NCI-H2107 treated with DMSO at 0.1 percent for 48 hours (cell line): ENCODE results near the gene CREG1.

Experiments
- DNase-seq: peaks from one replicate; lab custom pipeline; 2025; ENCODE audit not compliant: unreplicated experiment; lab: John Stamatoyannopoulos, UW

CREG1 gene

DNA sequence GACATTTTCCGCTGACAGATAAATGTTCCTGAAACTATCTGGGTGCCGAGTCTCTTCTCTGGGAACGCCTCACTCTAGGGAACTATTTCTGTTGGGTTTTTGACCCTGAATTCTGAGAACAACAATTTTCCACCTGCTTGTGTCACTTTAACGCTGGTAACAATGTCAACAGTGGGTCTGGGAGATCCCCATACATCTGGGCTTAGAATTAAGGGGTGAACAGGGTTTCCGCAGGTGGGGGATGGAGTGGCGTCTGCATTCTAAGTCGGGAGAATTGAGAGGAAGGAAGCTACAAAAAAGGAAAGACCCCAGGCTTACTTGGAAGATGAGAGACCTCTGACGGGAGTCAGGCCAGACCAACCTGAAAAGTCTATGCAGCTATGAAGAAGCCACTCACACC lies 44.0 kb downstream of the CREG1 start:
- no peak for DNase-seq

GRCh38 chr1:167507719-167508118 lies 45.8 kb downstream of the CREG1 start:
- DNase-seq: no peak

DNA sequence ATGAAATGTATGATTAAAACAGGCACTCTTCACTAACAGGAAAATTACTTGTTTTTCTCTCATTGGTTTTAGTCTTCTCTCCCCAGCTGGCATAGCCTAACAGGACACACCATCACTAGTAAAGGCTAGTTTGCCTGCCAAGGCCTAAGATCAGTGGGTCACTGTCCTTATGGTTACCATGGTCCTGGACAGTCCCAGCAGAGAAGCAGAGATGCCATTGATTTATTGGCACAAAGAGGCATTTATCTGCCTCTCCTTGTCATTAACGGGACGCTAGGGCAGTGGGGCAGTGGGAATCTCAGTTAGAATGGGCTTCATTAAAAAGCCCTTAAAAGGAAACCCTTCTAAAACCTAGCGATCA lies 49.1 kb downstream of the CREG1 start:
- no peak for DNase-seq

DNA sequence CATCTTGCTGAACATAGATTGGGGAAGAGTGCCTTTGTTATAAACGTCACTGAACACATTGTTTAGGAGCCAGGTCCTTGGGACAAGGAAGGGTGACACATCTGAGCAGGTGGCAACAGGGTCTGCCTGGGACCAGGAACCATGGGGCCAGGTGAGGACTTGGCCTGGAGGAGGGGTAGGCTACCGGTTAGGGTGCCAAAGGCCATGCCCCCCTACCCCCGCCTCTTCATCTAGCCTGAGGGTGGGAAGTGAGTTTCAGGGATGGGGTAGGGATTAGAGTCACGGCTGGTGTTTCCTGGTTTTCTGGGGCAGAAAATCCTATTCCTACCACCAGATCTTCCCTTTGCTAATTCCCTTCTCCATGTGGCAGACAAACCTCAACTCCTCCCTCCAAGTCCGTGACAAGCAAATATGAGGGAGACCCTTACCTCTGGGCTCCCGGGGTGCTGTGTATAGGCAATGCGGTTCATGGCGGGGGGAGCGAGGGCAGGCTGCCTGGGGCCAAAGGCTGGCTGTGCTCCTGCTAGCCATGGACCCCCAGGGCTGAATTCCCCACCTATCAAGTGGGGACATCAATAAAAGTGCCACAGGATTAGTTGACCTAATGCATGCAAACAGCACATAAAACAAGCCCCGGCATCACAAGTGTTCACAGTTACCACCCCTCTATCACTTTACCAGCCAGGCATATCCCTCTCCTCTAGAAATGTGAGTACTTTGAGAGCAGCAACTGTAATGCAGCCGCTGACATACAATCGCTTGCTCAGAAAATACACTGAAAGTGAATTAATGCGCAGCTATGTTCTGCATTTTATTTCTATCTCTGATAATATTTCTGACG lies 49.7 kb downstream of the CREG1 start:
- DNase-seq: no peak

DNA sequence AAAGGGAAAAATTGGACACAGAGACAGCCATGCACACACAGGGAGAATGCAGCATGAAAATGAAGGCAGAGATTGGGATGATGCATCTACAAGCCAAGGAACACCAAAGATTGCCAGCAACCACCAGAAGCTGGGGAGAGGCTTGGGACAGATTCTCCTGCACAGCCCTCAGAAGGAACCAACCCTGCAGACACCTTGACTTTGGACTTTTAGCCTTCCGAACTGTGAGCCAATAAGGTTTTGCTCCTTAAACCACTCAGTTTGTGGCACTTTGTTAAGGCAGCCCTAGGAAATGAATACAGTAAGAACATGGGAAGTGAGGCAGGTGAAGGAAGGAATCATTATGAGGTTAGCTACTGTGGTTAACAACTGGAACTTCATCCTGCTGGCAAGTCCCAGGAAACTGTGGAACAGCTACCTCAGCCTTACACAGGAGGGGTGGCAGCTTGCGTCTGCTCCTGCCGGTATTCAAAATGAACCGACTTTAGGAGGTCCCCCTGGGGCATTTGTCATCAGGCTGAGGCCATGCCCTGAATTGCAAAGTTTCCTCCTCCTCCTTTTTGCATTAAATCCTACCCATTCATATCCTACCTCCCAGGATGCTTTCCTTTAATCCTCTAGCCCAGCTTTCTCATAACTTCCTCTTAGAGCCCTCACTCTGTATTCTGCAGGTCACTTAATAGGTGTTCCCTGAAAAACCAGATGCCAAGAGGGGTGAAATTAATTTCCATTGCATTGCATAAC lies 50.7 kb downstream of the CREG1 start:
- no peak for DNase-seq

- no peak for DNase-seq
Observed at GRCh38 chr1:167502192-167502551, 51.4 kb downstream of the CREG1 start.

DNA sequence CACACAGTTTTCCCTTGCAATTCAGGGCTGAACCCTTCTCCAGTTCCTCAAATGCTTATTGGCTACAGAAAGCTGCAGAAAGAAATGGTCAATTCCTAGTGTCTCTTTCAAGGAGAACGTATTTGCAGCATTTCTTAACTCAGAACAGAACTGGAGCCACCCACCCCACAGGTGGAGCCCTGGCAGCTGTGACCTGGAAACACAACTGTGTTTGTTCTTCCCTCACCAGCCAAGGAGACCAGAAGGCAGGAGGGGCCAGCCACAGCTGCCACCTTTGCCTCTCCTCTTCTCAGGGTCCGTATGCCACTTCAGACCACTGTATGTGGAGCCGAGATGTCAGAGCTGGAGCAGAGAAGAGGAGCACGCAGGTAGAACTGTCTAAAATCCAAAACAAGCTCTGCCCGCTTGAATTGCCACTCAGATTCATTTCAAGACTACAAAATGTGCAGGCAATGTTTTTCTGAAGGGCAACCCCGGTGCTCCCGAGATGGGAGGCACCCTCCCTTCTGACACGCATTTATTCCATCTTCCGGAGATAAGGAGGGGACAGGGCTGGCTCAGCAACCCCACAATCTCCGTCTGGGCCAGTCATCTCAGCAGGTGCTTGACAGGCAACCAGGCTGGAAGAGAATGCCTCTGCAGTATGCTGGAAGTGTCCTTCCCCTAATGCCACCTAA lies 51.9 kb downstream of the CREG1 start:
- DNase-seq: no peak

- DNase-seq: no peak
Observed at GRCh38 chr1:167500283-167500860, 53.2 kb downstream of the CREG1 start.

DNA sequence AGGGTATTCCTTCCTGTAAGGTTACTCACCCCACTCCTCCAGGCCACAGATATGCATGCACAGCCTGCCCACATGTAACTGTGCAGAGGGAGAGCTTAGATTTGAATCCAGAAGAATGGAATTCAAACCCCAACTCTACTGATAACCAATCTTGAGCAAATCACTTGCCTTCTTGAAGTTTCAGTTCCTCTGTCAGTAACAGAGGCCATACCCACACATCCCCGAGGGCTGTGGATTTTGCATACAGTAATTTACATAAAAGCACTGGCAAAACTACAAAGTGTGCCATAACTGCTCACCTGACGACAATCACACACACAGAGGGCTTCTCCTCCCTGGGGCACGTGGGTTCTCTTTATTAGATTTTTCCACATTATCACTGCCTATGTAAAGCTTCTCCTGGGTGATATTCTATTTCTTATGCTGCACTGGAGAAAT lies 53.9 kb downstream of the CREG1 start:
- DNase-seq: no peak

DNA sequence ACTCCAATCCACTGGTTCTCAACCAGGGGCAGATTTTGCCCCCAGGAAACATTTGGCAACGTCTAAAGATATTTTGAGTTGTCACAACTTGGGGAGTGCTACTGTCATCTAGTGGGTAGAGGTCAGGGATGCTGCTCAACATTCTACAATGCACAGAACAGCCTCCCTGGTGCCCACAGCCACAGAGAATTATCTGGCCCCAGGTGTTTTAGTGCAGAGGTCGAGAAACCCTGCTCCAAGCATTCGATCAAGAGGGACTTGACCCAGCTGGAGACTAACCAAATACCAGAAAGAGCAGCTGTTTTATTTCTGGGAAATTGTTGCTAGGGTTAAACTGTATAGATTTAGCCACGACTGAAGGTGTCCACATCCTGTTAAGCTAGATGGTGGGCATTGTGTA lies 54.5 kb downstream of the CREG1 start:
- no peak for DNase-seq

GRCh38 chr1:167496797-167497619 lies 56.6 kb downstream of the CREG1 start:
- DNase-seq: no peak

DNA sequence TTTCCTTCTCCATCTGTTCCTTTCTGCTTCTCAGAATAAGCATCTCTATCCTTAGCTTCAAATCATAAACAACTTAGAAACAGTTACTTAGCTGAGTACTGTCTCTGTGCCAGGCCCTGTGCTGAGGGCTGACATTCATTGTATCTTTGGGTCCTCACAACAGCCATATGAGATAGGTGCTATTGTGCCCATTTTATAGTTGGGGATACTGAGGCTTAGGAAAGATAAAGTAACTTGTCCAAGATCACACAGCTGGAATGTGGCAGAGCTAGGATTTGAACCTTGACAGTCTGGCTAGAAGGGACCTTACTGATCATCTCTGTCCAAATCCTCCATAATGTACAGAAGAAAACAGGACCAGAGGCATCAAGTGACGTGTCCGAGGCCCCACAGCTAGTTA lies 60.2 kb downstream of the CREG1 start:
- DNase-seq: no peak

DNA sequence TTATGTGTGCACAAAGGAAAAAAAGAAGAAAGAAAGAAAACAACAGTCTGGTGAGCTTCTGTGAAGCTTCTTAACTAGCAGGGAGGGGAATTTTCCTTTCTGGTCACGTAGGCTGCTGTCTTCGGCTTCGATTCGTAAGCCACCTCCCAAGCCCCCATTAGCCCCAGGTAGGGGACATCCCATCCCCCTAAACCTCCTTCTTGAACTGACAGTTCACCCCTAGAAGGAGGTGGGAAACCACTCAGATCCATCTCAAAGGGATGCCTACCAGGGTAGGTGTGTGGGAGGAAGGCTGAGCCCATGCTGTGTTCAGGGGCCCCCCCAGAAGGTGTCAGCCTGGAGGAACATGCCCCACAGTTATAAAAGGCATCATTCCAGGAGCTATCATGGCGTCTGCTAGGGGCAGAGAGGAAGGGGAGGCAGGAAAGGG lies 61.1 kb downstream of the CREG1 start:
- DNase-seq: no peak

DNA sequence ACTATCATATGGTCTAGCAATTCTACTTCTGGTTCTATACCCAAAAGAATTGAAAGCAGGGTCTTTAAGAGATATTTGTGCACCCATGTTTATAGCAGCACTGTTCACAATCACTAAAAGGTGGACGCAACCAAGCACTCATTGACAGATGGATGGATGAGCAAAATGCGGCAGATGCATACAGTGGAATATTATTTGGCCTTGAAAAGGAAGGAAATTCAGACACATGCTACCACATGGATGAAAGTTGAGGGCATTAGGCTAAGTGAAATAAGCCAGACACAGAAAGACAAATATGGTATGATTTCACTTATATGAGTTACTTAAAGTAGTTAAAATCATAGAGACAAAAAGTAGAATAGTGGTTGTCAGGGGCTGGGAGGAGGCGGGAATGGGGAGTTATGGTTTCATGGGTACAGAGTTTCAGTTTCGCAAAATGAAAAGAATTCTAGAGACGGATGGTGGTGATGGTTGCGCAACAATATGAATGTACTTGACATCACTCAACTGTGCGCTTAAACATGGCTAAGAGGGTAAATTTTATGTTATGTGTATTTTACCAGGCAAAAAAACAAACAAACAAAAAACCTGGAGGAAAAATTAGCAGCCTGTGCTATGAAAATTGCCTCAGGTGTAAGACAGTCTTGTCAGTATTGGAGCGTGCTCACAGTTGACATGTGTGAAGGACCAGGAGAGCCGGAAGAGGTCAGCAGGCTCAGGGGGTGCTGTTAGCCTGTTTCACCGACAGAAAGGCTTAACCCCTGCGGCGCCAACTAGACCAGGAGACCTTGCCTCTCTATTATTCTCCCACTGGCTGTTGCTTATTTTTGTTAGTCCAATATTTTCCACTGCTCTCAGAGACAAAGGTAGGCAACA lies 61.7 kb downstream of the CREG1 start:
- DNase-seq: peak; percentile 69
